ENCODE measurements around the gene RHO.
"Not testable (repeated sequence)": the region's sequence is repeated elsewhere in the genome, so short reads cannot be mapped to it uniquely, and the experiment has no call there.

Gene RHO

GRCh38 chr3:129528589-129529100, at the start of gene RHO:
RHO (plus strand) TSS chr3:129528639; CDS start chr3:129528734, 95 bp downstream.
- DNase-seq (ENCODE audit: low read depth in 1 of 2, low spot score in 1 of 2): no peak

- not testable (repeated sequence) for DNase-seq (ENCODE audit: low read depth in 1 of 2, low spot score in 1 of 2)
Observed at GRCh38 chr3:129481225-129481765, 47.1 kb upstream of the RHO start.

DNA sequence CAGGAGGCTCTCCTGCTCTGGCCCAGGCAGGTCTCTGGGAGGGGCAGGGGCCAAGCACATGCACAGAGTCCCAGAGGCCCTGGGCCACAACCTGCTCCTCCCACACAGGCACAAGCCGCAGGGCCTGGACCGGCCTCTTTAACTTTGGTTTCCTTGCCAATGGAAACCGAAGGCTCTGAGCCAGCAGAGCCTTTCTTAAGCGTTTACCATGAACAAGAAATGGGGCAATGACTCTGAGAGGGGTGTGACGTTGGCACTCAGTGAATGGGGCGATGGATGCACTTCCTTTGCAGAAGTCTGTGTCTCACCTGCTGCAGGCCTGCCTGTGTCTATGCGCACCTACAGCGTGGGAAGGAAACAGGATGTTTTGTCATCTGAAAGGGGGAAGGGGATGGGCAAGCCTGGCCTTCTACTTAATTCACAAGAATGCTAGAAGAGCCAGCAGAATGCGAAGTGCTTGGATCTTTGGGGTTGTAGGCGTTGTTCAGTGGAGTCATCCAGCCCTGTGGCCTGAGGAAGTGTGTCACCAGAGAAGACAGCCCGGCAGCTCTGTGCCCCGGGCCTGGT, 46.6 kb upstream of the RHO start:
- peak in 1 of 2 donors; percentile 4 for DNase-seq (ENCODE audit: low read depth in 1 of 2, low spot score in 1 of 2)

- DNase-seq (ENCODE audit: low read depth in 1 of 2, low spot score in 1 of 2): no peak
Observed at GRCh38 chr3:129482721-129483120, 45.7 kb upstream of the RHO start.

DNA sequence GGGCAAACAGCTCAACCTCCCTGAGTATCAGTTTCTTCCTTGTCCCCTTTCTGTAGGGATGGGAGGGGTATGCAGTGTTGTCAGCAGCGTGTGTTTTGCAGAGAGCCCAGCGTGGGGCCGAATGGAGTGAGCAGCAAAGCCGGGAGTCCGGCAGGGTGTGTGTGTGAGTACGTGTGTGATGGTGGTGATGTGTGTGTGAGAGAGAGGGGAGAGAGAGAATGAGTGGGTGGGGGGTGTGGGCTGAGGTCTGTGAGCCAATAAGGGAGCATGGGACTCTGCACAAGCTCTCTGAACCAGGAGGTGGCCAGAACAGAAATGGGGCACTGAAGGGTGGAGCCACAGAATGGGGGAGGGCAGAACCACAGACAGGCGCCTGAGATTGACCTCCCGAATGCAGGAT, 44.6 kb upstream of the RHO start:
- DNase-seq (ENCODE audit: low read depth in 1 of 2, low spot score in 1 of 2): no peak

- not testable (repeated sequence) for DNase-seq (ENCODE audit: low read depth in 1 of 2, low spot score in 1 of 2)
Observed at GRCh38 chr3:129485146-129485545, 43.3 kb upstream of the RHO start.

GRCh38 chr3:129485721-129486663, 42.4 kb upstream of the RHO start:
- no peak for DNase-seq (ENCODE audit: low read depth in 1 of 2, low spot score in 1 of 2)

GRCh38 chr3:129486664-129487035, 41.8 kb upstream of the RHO start:
- DNase-seq (ENCODE audit: low read depth in 1 of 2, low spot score in 1 of 2): no peak

DNA sequence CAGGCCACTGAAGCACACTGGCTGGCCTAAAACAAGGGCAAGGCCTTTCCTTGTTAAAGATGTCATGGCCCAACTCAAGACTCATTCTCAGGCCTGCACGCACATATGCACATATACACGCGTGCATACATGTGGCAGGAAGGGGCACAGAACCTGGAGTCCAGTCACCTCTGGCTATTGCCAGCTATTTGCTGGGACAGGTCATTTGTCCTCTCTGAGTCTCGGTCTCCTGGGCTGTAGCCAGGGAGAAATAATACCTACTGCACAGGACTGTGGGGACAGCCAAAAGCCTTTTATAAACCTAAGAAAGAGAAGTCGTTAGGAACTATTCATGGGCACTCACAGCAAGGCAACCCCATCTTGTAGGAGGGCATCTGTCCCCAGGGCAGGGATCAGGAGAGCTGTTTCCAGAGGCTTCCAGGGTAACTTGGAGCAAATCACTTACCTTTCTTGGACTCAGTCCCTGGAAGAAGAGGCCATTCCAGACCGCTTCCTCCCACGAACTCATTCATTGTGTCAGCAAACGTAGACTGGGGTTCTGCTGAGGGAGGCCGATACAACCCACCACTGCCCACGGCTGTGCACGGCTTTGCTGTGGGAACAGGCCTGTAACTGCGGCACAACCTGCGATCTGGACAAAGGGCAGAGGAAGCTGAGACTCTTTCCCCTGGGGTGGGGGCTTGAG, 41.1 kb upstream of the RHO start:
- DNase-seq (ENCODE audit: low read depth in 1 of 2, low spot score in 1 of 2): no peak

GRCh38 chr3:129487868-129488335, 40.5 kb upstream of the RHO start:
- DNase-seq (ENCODE audit: low read depth in 1 of 2, low spot score in 1 of 2): not testable (repeated sequence)

GRCh38 chr3:129489258-129489657, 39.2 kb upstream of the RHO start:
- DNase-seq (ENCODE audit: low read depth in 1 of 2, low spot score in 1 of 2): not testable (repeated sequence)

- peak; percentile 5 to 27 for DNase-seq (ENCODE audit: low read depth in 1 of 2, low spot score in 1 of 2)
Observed at GRCh38 chr3:129490273-129490675, 38.2 kb upstream of the RHO start.

DNA sequence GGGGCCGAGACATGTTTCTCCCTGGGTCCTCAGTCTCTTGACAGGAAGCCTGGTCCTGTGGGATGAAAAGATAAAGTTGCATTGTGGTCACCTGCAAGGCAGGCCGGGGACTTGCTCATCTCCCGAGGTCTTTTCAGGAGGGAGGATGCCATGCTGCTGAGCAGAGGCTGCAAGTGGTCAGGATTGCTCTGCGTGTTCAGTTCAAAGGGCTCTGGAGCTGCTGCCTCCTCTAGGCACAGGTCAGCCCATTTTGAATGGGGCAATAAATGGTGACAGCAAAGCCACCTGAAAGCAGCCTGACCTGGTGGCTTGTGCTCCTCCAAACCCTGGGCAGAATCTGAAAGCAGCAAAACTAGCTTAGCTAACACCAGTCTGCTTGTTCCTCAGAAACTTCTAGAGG, 37.4 kb upstream of the RHO start:
- not testable (repeated sequence) for DNase-seq (ENCODE audit: low read depth in 1 of 2, low spot score in 1 of 2)

GRCh38 chr3:129491794-129492193, 36.6 kb upstream of the RHO start:
- no peak for DNase-seq (ENCODE audit: low read depth in 1 of 2, low spot score in 1 of 2)

DNA sequence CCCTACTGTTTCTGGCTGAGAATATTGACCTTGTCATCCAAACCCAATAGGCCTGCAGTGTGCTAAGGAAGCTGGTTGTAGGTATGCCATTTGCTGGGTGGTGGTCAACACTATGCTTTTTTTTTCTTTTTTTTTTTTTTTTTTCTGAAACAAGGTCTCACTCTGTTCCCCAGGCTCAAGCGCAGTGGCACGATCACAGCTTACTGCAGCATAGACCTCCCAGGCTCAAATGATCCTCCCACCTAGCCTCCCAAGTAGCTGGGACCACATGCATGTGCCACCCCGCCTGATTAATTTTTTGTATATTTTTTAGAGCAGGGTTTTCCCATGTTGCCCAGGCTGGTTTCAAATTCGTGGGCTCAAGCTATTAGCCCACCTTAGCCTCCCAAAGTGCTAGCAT, 35.7 kb upstream of the RHO start:
- DNase-seq (ENCODE audit: low read depth in 1 of 2, low spot score in 1 of 2): no peak

GRCh38 chr3:129493206-129493605, 35.2 kb upstream of the RHO start:
- no peak for DNase-seq (ENCODE audit: low read depth in 1 of 2, low spot score in 1 of 2)

GRCh38 chr3:129494499-129494898, 33.9 kb upstream of the RHO start:
- not testable (repeated sequence) for DNase-seq (ENCODE audit: low read depth in 1 of 2, low spot score in 1 of 2)

GRCh38 chr3:129495006-129495639, 33.3 kb upstream of the RHO start:
- DNase-seq (ENCODE audit: low read depth in 1 of 2, low spot score in 1 of 2): not testable (repeated sequence)

- not testable (repeated sequence) for DNase-seq (ENCODE audit: low read depth in 1 of 2, low spot score in 1 of 2)
Observed at GRCh38 chr3:129497876-129498275, 30.6 kb upstream of the RHO start.

- DNase-seq (ENCODE audit: low read depth in 1 of 2, low spot score in 1 of 2): not testable (repeated sequence)
Observed at GRCh38 chr3:129498603-129499488, 29.6 kb upstream of the RHO start.
